ENCODE results near the gene EAF1. TPM values are rescaled to one million over a fixed set of nuclear protein-coding genes. Genes with fewer than 3 reads are reported as not detected.
"Not testable (repeated sequence)": the region's sequence is repeated elsewhere in the genome, so short reads cannot be mapped to it uniquely, and the experiment has no call there.

Gene EAF1
- total and polyA plus RNA-seq, 2 donors (not counting 1 experiment from before 2014, with no cell fraction given), result 8.3 to 19.8 TPM

- Histone ChIP-seq H3K27me3 (replicated peaks in 1 of 4; ENCODE audit: control extremely low read depth in 1 of 4, control insufficient read depth in 3 of 4, insufficient read depth in 4 of 4, low read length in 3 of 4) (no peaks in the 10 kb centered on the region), H3K4me3 (ENCODE audit: control extremely low read depth in 1 of 5, extremely low read depth in 1 of 5, insufficient read depth in 1 of 5, low read depth in 2 of 5, low read length in 4 of 5) (no peak overlapping the region), H3K9me3 (ENCODE audit: control extremely low read depth in 1 of 3, control insufficient read depth in 2 of 3, insufficient read depth in 1 of 3, low read length in 2 of 3) (peaks cover 0 to 7% (median 5%) of the 10 kb centered on the region in 3 donors), H3K4me2 (replicated peaks; ENCODE audit: low read depth, low read length, poor library complexity, severe bottlenecking) (peak overlapping the region; percentile 18), H3K4me1 (ENCODE audit: control insufficient read depth in 2 of 2, insufficient read depth in 2 of 2, low read length in 2 of 2) (peaks cover 76 to 89% of the 10 kb centered on the region in 2 donors), H2AFZ (ENCODE audit: insufficient read depth, low read depth, low read length, poor library complexity, severe bottlenecking) (no peak overlapping the region), H4K20me1 (ENCODE audit: control insufficient read depth, insufficient read depth, low read length, poor library complexity, severe bottlenecking) (no peaks in the 10 kb centered on the region), H3K79me2 (ENCODE audit: control insufficient read depth, insufficient read depth, low read length) (peaks cover 6% of the 10 kb centered on the region), H3K27ac (ENCODE audit: low read length in 2 of 2) (peak overlapping the region in 1 of 2 donors; percentile 14), H3K36me3 (replicated peaks in 1 of 2; ENCODE audit: control extremely low read depth in 1 of 2, control insufficient read depth in 1 of 2, extremely low read depth in 1 of 2, insufficient read depth in 2 of 2, low read length in 1 of 2) (no peaks in the 10 kb centered on the region), H3K9ac (ENCODE audit: low read length) (no peak overlapping the region)
- TF ChIP-seq EZH2 (IDR thresholded peaks at IDR 0.05; ENCODE audit: borderline replicate concordance, insufficient read depth, low read depth, low read length, poor library complexity, severe bottlenecking) (no peak), CTCF (IDR thresholded peaks at IDR 0.05) (no peak)
- ChIA-PET CTCF (interaction anchor here (0.9 to 6.8 kb wide), 8 partner anchors 12 to 184 kb away, joined by 3 to 80 read pairs (median 6); partner anchors contain the start of gene SH3BP5), POLR2A (no interaction called here)
- Mint-ChIP-seq H3K9me3 (ENCODE audit: insufficient read depth) (no peaks in the 10 kb centered on the region), H3K4me1 (peaks cover 79% of the 10 kb centered on the region), H3K27ac (peak overlapping the region; percentile 74), H3K4me3 (peak overlapping the region; percentile 39), H3K27me3 (no peaks in the 10 kb centered on the region)
- DNase-seq (no peak), ATAC-seq (ENCODE audit: low read depth) (no peak)
- intact Hi-C loops (cut with micrococcal nuclease), result no loop called here
- 83% methylated on average over 1 of the region's 1 CpG for WGBS (ENCODE audit: insufficient coverage)
Measured at GRCh38 chr3:15387171-15387581, 40.2 kb upstream of the EAF1 start.

GRCh38 chr3:15387735-15388134 lies 39.7 kb upstream of the EAF1 start:
- Histone ChIP-seq H3K27ac (ENCODE audit: low read length in 2 of 2) (peak overlapping the region in 1 of 2 donors; percentile 14), H3K4me2 (replicated peaks; ENCODE audit: low read depth, low read length, poor library complexity, severe bottlenecking) (peak overlapping the region; percentile 18), H3K4me1 (ENCODE audit: control insufficient read depth in 2 of 2, insufficient read depth in 2 of 2, low read length in 2 of 2) (peaks cover 70 to 84% of the 10 kb centered on the region in 2 donors), H4K20me1 (ENCODE audit: control insufficient read depth, insufficient read depth, low read length, poor library complexity, severe bottlenecking) (no peaks in the 10 kb centered on the region), H3K9me3 (ENCODE audit: control extremely low read depth in 1 of 3, control insufficient read depth in 2 of 3, insufficient read depth in 1 of 3, low read length in 2 of 3) (peaks cover 0 to 7% (median 5%) of the 10 kb centered on the region in 3 donors), H3K4me3 (ENCODE audit: control extremely low read depth in 1 of 5, extremely low read depth in 1 of 5, insufficient read depth in 1 of 5, low read depth in 2 of 5, low read length in 4 of 5) (no peak overlapping the region), H2AFZ (ENCODE audit: insufficient read depth, low read depth, low read length, poor library complexity, severe bottlenecking) (no peak overlapping the region), H3K79me2 (ENCODE audit: control insufficient read depth, insufficient read depth, low read length) (peaks cover 1% of the 10 kb centered on the region), H3K9ac (ENCODE audit: low read length) (no peak overlapping the region), H3K27me3 (replicated peaks in 1 of 4; ENCODE audit: control extremely low read depth in 1 of 4, control insufficient read depth in 3 of 4, insufficient read depth in 4 of 4, low read length in 3 of 4) (no peaks in the 10 kb centered on the region), H3K36me3 (replicated peaks in 1 of 2; ENCODE audit: control extremely low read depth in 1 of 2, control insufficient read depth in 1 of 2, extremely low read depth in 1 of 2, insufficient read depth in 2 of 2, low read length in 1 of 2) (no peaks in the 10 kb centered on the region)
- ChIA-PET POLR2A (no interaction called here), CTCF (interaction anchor here (0.7 to 6.8 kb wide), 9 partner anchors 11 to 184 kb away, joined by 3 to 80 read pairs (median 6); partner anchors contain the start of gene SH3BP5)
- intact Hi-C loops (cut with micrococcal nuclease), result no loop called here
- Mint-ChIP-seq H3K4me1 (peaks cover 75% of the 10 kb centered on the region), H3K4me3 (peak overlapping the region; percentile 39), H3K9me3 (ENCODE audit: insufficient read depth) (no peaks in the 10 kb centered on the region), H3K27ac (peak overlapping the region; percentile 74), H3K27me3 (no peaks in the 10 kb centered on the region)
- WGBS (ENCODE audit: insufficient coverage), result 77% methylated on average over 2 of the region's 3 CpGs
- ATAC-seq (ENCODE audit: low read depth) (no peak), DNase-seq (no peak)
- TF ChIP-seq EZH2 (IDR thresholded peaks at IDR 0.05; ENCODE audit: borderline replicate concordance, insufficient read depth, low read depth, low read length, poor library complexity, severe bottlenecking), result no peak
- TF ChIP-seq CTCF (IDR thresholded peaks at IDR 0.05), result no peak

- H3K36me3 ChIP-seq (replicated peaks in 1 of 2; ENCODE audit: control extremely low read depth in 1 of 2, control insufficient read depth in 1 of 2, extremely low read depth in 1 of 2, insufficient read depth in 2 of 2, low read length in 1 of 2); H3K4me2 ChIP-seq (replicated peaks; ENCODE audit: low read depth, low read length, poor library complexity, severe bottlenecking); H3K4me3 ChIP-seq (ENCODE audit: control extremely low read depth in 1 of 5, extremely low read depth in 1 of 5, insufficient read depth in 1 of 5, low read depth in 2 of 5, low read length in 4 of 5); H3K27me3 ChIP-seq (replicated peaks in 1 of 4; ENCODE audit: control extremely low read depth in 1 of 4, control insufficient read depth in 3 of 4, insufficient read depth in 4 of 4, low read length in 3 of 4); ATAC-seq (ENCODE audit: low read depth); intact Hi-C loops (cut with micrococcal nuclease); H3K4me3 Mint-ChIP-seq; H3K9me3 ChIP-seq (ENCODE audit: control extremely low read depth in 1 of 3, control insufficient read depth in 2 of 3, insufficient read depth in 1 of 3, low read length in 2 of 3); H3K9ac ChIP-seq (ENCODE audit: low read length); H3K9me3 Mint-ChIP-seq (ENCODE audit: insufficient read depth); H3K79me2 ChIP-seq (ENCODE audit: control insufficient read depth, insufficient read depth, low read length); H3K27me3 Mint-ChIP-seq; POLR2A ChIA-PET; H3K27ac Mint-ChIP-seq; H2AFZ ChIP-seq (ENCODE audit: insufficient read depth, low read depth, low read length, poor library complexity, severe bottlenecking); H3K27ac ChIP-seq (ENCODE audit: low read length in 2 of 2); H4K20me1 ChIP-seq (ENCODE audit: control insufficient read depth, insufficient read depth, low read length, poor library complexity, severe bottlenecking); DNase-seq: not testable (repeated sequence)
- WGBS (ENCODE audit: insufficient coverage), result 80% methylated on average over 1 of the region's 3 CpGs
- H3K4me1 Mint-ChIP-seq, result peaks cover 76% of the 10 kb centered on the region
- peaks cover 68 to 78% of the 10 kb centered on the region in 2 donors for H3K4me1 ChIP-seq (ENCODE audit: control insufficient read depth in 2 of 2, insufficient read depth in 2 of 2, low read length in 2 of 2)
- CTCF ChIA-PET, result interaction anchor here (0.7 to 6.8 kb wide), 9 partner anchors 11 to 279 kb away, joined by 3 to 80 read pairs (median 6); partner anchors contain the start of gene SH3BP5
Measured at GRCh38 chr3:15388335-15388734, 39.1 kb upstream of the EAF1 start.

Measured in B cell (primary cell).